ENCODE data around the gene NDOR1.
"Not testable (repeated sequence)": the region's sequence is repeated elsewhere in the genome, so short reads cannot be mapped to it uniquely, and the experiment has no call there.

NDOR1 gene

DNA sequence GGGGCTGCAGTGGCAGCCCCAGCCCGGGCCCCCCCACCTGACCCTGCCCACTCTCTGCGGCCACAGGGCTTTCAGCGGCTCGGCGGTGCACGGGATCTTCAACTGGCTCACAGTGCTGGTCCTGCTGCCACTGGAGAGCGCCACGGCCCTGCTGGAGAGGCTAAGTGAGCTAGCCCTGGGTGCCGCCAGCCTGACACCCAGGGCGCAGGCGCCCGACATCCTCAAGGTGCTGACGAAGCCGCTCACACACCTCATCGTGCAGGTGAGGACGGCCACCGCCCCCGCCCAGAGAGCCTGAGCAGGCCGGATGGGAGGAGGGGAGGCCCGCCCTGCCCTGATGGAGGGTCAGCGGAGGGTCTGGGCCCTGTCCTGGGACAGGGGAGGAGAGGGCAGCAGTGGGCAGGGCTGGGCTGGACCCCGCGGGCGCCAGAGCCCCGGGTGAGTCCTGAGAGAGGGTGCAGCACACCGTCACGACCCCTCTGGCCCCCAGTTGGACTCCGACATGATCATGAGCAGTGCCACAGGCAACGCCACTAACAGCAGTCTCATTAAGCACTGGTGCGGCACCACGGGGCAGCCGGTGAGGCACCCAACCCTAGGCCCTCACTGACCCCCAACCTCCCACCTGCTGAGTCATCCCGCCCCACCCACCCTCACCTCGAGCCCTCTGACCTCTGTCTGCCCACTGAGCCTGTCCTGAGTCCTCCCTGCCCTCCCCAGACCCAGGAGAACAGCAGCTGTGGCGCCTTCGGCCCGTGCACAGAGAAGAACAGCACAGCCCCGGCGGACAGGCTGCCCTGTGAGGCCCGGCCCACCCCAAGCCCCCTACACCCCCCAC is 27.9 kb downstream of the NDOR1 start:
- DNase-seq = no peak

DNA sequence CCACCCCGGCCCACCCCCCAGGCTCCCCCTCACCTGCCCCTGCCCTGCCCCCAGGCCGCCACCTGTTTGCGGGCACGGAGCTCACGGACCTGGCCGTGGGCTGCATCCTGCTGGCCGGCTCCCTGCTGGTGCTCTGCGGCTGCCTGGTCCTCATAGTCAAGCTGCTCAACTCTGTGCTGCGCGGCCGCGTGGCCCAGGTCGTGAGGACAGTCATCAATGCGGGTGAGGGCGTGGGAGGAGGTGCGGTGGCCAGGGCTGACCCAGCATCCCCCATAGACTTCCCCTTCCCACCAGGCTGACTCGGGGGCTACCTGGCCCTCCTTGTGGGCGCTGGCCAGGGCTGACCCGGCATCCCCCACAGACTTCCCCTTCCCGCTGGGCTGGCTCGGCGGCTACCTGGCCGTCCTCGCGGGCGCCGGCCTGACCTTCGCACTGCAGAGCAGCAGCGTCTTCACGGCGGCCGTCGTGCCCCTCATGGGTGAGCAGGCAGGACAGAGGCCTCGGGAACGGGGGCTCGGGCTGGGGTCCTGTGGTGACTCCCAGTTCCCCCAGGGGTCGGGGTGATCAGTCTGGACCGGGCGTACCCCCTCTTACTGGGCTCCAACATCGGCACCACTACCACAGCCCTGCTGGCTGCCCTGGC is 28.7 kb downstream of the NDOR1 start:
- DNase-seq = no peak

DNA sequence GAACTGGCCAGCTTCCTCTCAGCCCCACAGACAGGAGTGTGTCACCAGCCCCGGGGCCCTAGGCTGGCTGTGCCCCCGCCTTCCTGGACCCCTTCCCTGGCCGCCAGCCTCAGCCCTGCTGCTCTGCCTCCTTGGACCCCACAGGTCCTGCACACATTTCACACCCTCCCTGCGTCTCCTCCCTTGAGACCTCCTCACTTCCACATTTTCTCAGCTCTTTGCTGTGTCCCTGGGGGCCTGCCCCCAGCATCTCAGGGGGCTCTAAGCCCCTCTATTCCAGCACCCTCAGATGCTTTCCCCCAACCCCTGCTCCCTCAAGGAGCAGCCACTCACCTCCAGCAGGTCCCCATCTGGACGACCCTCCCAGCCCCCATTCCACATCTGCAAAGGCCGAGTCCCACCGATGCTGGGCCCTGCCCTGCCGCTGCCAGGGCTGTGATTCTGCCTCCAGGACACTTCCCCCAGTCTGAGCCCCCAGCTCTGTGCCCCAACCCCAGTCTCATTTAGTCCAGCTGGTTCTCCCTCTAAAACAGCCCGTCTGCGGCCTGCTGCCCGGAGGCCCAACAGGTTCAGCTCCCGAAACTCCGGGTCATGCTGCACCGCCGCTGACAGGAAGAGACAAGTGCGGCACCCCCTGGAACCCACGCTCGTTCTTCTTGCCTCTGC is 29.4 kb downstream of the NDOR1 start:
- no peak for DNase-seq

GRCh38 chr9:137235424-137236237 is 30.1 kb downstream of the NDOR1 start:
- DNase-seq = no peak

DNA sequence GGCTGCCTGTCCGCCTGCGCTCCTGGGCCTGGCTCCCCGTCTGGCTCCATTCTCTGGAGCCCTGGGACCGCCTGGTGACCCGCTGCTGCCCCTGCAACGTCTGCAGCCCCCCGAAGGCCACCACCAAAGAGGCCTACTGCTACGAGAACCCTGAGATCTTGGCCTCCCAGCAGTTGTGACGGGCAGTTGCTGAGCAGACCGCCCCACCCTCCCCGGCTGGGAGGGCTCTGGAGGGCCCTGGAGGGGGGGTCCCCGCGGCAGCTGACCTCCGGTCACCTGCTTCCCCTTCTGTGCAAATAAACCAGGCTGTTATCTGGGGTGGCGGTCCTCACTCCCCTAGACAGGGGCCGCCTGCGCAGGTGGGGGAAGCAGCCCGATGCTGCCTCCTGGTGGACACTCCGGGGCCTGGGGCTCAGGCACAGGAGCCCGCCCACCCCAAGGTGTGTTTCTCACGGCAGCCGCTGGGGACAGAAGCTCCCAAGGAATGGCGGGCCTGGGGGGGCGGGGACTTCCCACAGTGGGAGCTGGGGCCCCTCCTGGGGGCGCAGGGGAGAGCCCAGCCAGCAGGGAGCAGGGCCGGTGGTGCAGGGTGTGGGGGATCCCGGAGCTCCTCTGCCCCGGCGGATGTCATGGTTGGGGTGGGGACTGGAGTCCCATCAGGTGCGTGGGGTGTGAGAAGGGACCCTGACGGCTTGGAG is 30.9 kb downstream of the NDOR1 start:
- DNase-seq = no peak

DNA sequence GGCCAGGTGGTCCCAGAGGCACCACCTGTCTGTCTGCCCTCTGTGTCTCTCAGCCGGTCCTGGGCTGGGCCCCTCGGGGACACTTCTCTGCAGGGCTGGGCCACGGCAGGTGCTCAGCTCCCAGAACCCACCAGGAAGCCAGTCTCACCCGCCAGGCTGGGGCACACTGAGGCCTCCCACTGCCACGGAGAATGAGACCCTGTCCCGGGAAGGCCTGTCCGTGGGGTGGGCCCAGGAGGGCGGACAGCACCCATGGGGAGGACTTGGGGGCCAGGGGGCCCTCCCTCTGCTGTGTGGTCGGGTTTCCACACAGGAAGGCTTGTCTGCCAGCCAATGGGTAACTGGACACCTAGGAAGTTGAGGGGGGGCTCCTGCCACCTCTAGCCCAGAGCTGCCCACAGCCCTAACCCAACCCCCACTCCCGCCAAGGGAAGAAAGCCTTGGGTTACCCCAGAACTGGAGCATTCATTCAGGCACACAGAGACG is 31.5 kb downstream of the NDOR1 start:
- no peak for DNase-seq

GRCh38 chr9:137237759-137238726 is 32.5 kb downstream of the NDOR1 start:
- DNase-seq = no peak

DNA sequence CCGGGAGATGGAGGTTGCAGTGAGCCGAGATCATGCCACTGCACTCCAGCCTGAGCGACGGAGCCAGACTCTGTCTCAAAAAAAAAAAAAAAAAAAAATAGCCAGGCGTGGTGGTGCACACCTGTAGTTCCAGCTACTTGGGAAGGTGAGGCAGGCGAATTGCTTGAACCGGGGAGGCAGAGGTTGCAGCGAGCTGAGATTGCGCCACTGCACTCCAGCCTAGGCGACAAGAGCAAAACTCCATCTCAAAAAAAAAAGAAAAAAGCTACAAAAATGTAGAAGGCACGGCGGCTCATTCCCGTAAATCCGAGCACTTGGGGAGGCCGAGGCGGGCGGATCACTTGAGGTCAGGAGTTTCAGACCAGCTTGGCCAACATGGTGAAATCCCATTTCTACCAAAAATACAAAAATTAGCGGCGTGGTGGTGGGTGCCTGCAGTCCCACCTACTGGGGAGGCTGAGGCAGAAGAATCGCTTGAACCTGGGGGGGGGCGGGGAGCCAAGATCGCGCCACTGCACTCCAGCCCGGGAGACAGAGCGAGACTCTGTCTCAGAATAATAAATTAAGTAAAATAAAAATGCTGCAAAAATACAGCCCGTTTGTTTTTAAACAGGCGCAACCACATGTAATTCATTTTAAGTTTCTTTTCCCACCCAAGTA is 34.2 kb downstream of the NDOR1 start:
- not testable (repeated sequence) for DNase-seq

GRCh38 chr9:137240318-137240840 is 34.9 kb downstream of the NDOR1 start:
- DNase-seq = no peak

DNA sequence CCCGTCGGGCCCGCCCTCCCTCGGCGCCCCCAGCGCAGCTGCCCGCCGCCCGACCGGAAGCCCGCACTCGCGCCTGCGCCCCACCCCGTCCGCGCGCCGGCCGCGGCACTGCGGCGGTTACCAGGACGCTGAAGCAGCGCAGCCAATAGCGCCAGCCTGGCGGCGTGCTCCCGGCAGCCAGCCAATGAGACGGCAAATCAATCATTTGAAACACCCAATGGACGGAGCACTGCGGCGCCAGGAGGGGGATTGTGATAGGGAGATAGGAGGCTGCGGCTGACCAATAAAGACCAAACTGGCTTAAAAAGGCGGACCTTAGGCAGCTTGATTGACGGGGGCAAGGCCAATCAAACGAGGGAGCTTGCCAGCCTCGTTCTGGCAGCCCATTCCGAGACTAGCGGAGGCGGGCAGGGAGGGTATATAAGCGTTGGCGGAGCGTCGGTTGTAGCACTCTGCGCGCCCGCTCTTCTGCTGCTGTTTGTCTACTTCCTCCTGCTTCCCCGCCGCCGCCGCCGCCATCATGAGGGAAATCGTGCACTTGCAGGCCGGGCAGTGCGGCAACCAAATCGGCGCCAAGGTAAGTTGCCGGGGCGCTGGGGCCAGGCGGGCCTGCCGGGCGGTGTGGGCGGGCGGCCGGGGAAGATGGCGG is 35.5 kb downstream of the NDOR1 start, which contains the start of gene TUBB4B:
Gene TUBB4B, plus strand, starts transcription at position 447 of the 649 bp plus-strand sequence. Its CDS starts 74 bp downstream, at position 521.
- DNase-seq = no peak

DNA sequence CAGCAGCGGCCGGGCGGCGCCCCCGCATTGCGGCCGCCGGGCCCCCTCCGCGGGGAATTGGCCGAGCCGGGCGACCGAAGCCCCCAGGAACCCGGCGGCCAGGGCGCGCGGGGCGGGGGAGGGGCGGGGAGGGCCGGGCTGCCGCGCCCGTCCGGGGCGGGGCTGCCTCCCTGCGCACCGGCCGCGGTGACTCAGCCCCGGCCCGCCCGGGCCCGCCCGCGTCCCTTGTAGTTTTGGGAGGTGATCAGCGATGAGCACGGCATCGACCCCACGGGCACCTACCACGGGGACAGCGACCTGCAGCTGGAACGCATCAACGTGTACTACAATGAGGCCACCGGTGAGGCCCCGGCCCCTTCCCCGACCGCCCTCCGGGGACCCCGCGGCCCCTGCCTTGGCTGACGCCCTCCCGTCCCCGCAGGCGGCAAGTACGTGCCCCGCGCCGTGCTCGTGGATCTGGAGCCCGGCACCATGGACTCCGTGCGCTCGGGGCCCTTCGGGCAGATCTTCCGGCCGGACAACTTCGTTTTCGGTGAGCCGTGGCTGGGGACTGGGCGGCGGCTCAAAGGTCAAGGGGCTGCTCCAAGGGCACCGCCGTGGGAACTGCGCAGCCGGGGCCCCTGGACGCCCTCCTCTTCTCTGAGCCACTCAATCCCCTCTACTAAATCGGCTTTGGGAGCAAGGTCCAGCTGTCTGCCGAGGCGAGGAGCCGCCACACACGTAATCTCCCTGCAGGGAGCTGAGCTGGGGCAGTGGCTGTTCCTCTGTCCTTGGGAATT is 36.2 kb downstream of the NDOR1 start:
- DNase-seq = no peak

DNA sequence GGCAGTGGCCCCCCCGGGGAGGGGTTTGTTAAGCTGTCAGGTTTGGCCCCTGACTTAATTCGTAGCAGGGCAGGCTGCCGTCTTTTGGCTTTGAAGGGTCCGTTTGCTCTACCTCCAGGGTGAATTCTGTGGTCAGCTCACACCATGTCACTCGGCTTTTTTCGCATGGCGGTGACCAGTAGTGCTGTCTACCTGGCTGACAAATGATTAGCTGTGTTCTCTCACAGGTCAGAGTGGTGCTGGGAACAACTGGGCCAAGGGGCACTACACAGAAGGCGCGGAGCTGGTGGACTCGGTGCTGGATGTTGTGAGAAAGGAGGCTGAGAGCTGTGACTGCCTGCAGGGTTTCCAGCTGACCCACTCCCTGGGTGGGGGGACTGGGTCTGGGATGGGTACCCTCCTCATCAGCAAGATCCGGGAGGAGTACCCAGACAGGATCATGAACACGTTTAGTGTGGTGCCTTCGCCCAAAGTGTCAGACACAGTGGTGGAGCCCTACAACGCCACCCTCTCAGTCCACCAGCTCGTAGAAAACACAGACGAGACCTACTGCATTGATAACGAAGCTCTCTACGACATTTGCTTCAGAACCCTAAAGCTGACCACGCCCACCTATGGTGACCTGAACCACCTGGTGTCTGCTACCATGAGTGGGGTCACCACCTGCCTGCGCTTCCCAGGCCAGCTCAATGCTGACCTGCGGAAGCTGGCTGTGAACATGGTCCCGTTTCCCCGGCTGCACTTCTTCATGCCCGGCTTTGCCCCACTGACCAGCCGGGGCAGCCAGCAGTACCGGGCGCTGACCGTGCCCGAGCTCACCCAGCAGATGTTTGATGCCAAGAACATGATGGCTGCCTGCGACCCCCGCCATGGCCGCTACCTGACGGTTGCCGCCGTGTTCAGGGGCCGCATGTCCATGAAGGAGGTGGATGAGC is 37.0 kb downstream of the NDOR1 start:
- DNase-seq = no peak

DNA sequence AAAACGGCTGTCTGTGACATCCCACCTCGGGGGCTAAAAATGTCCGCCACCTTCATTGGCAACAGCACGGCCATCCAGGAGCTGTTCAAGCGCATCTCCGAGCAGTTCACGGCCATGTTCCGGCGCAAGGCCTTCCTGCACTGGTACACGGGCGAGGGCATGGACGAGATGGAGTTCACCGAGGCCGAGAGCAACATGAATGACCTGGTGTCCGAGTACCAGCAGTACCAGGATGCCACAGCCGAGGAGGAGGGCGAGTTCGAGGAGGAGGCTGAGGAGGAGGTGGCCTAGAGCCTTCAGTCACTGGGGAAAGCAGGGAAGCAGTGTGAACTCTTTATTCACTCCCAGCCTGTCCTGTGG is 37.7 kb downstream of the NDOR1 start:
- DNase-seq = not testable (repeated sequence)

- DNase-seq = no peak
Observed at GRCh38 chr9:137243626-137244485, 38.4 kb downstream of the NDOR1 start.

DNA sequence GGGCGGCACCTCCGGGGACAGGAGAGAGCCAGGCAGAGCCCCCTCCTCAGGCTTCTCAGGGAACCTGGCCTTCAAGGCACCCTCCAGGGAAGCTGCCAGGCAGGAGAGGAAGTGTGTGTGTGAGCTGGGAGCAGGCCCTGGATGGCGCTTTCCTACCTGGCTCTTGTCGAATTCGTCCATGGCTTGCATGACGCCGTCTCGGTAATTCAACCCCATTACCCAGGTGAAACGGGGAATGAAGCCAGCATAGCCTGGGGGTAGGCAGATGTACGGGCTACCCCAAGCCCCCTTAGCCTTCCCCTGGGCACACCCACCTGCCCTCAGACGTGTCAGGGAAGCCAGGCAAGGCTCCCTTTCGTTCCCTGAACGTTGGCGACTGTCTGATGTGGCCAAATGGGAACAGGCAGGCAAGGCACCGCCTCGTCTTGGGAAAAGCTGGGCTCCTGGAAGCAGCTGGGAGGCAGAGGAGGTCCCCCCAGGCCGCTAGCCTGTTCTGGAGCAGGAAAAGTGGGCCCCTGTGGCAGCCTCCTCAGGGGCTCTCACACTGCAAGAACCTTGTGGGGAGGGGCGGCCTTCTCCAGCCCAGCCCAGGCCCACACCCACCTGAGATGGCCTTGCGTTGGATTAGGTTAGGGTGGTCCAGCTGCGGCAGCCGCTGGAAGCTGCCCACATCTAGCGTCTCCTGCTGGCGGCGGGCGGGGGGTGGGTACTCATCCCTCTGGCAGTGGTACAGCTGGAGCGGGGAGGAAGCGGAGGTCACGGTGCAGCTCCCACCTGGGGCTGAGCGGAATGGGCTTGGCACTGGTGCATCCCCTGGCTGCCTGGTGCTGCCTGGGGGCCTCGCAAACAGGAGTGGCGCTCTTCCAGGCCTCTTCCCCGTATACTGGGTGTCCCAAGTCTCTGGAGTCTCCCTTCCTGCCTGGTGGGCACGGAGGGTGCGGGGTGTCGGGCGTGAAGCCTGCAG is 39.3 kb downstream of the NDOR1 start:
- DNase-seq = no peak
